Measurements from ENCODE around the gene PNPLA2.

PNPLA2 gene

GRCh38 chr11:819129-819931, 616 bp downstream of the PNPLA2 start:
- FAIRE-seq: no peak

GRCh38 chr11:819943-820649, 1.4 kb downstream of the PNPLA2 start:
- DNase-seq (ENCODE audit: insufficient read length, low spot score) (no peak), FAIRE-seq (no peak)
- no peak for TF ChIP-seq CTCF (IDR thresholded peaks at IDR 0.05; ENCODE audit: insufficient read depth, missing control alignments)

More at GRCh38 chr11:819129-819931, 616 bp downstream of the PNPLA2 start:
- no peak for DNase-seq (ENCODE audit: insufficient read length, low spot score)
- TF ChIP-seq CTCF (IDR thresholded peaks at IDR 0.05; ENCODE audit: insufficient read depth, missing control alignments): no peak

DNA sequence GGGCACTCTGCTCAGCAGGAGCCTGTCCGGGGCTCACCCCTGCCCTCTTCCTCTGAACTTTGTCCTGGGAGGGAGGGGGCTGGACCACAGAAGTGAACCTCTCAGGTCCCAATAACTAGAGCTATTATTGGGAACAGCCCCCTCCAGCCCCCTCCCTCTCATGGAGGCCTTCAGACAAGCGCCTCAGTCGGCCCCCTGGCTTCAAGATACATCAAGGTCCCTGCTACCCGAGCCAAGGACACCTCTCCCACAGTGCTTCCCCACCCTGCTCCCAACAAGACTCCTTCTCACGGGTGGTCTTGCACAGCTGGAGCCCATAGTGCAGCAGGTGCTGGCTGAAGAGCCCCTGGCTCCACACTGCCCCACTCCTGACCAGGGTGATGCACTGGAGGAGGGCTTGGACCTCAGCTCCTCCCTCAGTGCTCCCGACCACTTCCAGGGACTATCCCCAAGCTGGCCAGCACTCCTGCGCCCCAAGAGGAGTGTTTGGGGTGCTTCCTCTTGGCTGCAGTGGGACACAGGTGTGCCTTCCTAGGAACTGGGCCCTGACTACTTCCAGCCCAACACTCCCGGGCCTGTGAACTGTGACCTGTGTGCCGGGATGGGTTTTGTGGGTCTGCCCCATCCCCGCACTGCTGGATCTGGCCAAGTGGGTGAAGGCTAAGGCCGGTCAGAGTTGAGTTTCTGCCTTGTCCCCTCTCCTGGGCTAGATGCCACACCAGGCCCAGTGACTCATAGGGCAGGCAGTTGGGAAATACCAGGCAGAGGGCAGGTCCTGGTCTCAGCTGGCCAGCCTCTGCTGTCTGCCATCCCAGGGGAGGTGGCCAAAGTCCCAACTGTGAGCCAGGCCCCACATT, 2.2 kb downstream of the PNPLA2 start:
- DNase-seq (ENCODE audit: insufficient read length, low spot score): no peak
- no peak for TF ChIP-seq CTCF (IDR thresholded peaks at IDR 0.05; ENCODE audit: insufficient read depth, missing control alignments)
- no peak for FAIRE-seq

- no peak for DNase-seq (ENCODE audit: insufficient read length, low spot score)
- no peak for FAIRE-seq
- no peak for TF ChIP-seq CTCF (IDR thresholded peaks at IDR 0.05; ENCODE audit: insufficient read depth, missing control alignments)
Measured at GRCh38 chr11:821512-822371, 3.0 kb downstream of the PNPLA2 start.

- no peak for DNase-seq (ENCODE audit: insufficient read length, low spot score)
- TF ChIP-seq CTCF (IDR thresholded peaks at IDR 0.05; ENCODE audit: insufficient read depth, missing control alignments): no peak
Measured at GRCh38 chr11:823441-824291, 5.0 kb downstream of the PNPLA2 start.

More at GRCh38 chr11:823441-824291, 5.0 kb downstream of the PNPLA2 start:
- no peak for FAIRE-seq
